HEK293T (cell line): Measurements from ENCODE around the gene RAB26.

Source experiments
- ARNT ChIP-seq: fragments of 450-650 bp; IDR thresholded peaks from 2 replicates; pipeline ENCODE4 v1.6.1; 2017; ENCODE audit warnings: mild to moderate bottlenecking
- BHLHE40 ChIP-seq: fragments of 450-650 bp; IDR thresholded peaks from 2 replicates; pipeline ENCODE4 v1.6.1; 2016; ENCODE audit warnings: mild to moderate bottlenecking, moderate library complexity, borderline replicate concordance
- CTBP1 ChIP-seq: fragments of 450-650 bp; IDR thresholded peaks from 2 replicates; pipeline ENCODE4 v1.6.1; 2016; ENCODE audit warnings: borderline replicate concordance
- ELF4 ChIP-seq: fragments of 450-650 bp; IDR thresholded peaks from 2 replicates; pipeline ENCODE4 v1.6.1; 2017; ENCODE audit warnings: antibody characterized with exemption
- FOXK2 ChIP-seq: fragments of 450-650 bp; IDR thresholded peaks from 2 replicates; pipeline ENCODE4 v1.6.1; 2016; ENCODE audit warnings: mild to moderate bottlenecking
- L3MBTL2 ChIP-seq: fragments of 450-650 bp; conservative IDR thresholded peaks from 2 replicates; pipeline ENCODE4 v1.6.1; 2016; ENCODE audit warnings: mild to moderate bottlenecking
- SP1 ChIP-seq: fragments of 450-650 bp; IDR thresholded peaks from 2 replicates; pipeline ENCODE4 v1.6.1; 2017
- SUZ12 ChIP-seq: fragments of 450-650 bp; IDR thresholded peaks from 2 replicates; pipeline ENCODE4 v1.6.1; 2016; ENCODE audit warnings: mild to moderate bottlenecking
- TARDBP ChIP-seq: fragments of 450-650 bp; IDR thresholded peaks from 2 replicates; pipeline ENCODE4 v1.6.1; 2016
- ZNF384 ChIP-seq: fragments of 450-650 bp; IDR thresholded peaks from 2 replicates; pipeline ENCODE4 v1.6.1; 2016

DNA sequence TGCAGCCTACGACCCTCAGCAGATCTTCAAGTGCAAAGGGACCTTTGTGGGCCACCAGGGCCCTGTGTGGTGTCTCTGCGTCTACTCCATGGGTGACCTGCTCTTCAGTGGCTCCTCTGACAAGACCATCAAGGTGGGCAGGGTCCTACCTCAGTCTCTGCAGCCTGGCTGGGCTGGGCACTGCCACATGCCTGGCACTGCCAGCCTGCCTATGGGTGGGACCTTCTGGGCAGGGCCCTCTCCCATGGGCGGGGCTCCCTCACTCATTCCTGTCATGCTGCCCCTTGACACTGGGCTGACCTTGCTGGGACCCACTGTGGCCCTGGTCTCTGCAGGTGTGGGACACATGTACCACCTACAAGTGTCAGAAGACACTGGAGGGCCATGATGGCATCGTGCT is 25.5 kb downstream of the RAB26 start:
- TF ChIP-seq ARNT: no peak
- TF ChIP-seq BHLHE40: no peak
- no peak for TF ChIP-seq FOXK2
- no peak for TF ChIP-seq SP1
- TF ChIP-seq CTBP1: no peak
- no peak for TF ChIP-seq ELF4
- no peak for TF ChIP-seq L3MBTL2
- TF ChIP-seq SUZ12: no peak
- TF ChIP-seq TARDBP: no peak
- no peak for TF ChIP-seq ZNF384
